GM20431 (cell line): Measurements from ENCODE around the gene DOCK3.
"Not testable (repeated sequence)": the region's sequence is repeated elsewhere in the genome, so short reads cannot be mapped to it uniquely, and the experiment has no call there.

Experiments
- in situ Hi-C: fragments of 300-500 bp; cut with MseI, MboI; formaldehyde crosslinking; loops from one replicate; pipeline ENCODE4 v1.15.0; 2020; ENCODE audit warnings: low sequenced_read_pairs; ENCODE audit not compliant: unreplicated experiment

The DOCK3 gene

GRCh38 chr3:50781766-50782165, 107.0 kb downstream of the DOCK3 start:
- in situ Hi-C loops, result not testable (repeated sequence)

DNA sequence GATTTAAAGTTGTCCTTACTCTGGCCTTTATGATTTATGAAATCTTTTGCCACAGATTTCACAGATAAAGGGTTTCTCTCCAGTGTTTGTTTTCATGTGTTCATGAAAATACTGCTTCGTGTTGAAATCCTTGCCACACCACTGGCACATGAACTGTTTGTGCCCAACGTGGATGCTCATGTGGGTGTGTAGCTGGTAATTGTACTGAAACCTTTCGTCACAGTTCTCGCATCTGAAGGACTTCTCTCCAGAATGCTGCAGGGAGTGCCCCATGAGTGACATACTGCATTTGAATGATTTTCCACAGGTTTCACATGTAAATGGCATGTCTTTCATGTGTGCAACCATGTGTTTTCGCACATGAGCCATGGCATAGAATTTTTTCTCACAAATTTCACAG, 111.9 kb downstream of the DOCK3 start:
- in situ Hi-C loops, result no loop called here

GRCh38 chr3:50790894-50791293, 116.2 kb downstream of the DOCK3 start:
- in situ Hi-C loops, result not testable (repeated sequence)

- in situ Hi-C loops, result no loop called here
Measured at GRCh38 chr3:50792568-50792967, 117.8 kb downstream of the DOCK3 start.

- in situ Hi-C loops, result not testable (repeated sequence)
Measured at GRCh38 chr3:50803805-50804204, 129.1 kb downstream of the DOCK3 start.

DNA sequence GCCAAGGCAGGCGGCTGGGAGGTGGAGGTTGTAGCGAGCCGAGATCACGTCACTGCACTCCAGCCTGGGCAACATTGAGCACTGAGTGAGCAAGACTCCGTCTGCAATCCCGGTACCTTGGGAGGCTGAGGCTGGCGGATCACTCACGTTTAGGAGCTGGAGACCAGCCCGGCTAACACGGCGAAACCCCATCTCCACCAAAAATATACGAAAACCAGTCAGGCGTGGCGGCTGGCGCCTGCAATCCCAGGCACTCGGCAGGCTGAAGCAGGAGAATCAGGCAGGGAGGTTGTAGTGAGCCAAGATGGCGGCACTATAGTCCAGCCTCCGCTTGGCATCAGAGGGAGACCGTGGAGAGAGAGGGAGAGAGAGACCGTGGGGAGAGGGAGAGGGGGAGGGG, 129.6 kb downstream of the DOCK3 start:
- in situ Hi-C loops, result not testable (repeated sequence)

DNA sequence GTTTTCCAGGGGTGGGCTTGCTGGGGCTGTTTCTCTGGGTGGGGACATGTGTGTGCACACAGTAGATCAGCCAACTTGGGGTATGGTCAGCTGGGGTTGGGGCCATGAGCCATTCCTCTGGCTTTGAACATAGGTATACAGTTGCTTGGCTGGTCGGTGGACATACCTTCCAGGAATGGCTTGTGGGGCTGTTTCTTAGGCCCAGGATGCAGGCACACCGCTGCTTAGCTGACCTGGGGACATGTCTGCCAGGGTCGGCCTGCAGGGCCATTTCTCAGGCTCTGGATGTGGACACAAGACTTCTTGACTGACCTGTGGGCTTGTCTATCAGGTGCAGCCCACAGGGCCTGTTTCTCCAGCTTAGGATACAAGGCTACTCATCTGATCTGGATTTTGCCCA, 130.6 kb downstream of the DOCK3 start:
- in situ Hi-C loops, result no loop called here

GRCh38 chr3:50806031-50806430, 131.3 kb downstream of the DOCK3 start:
- in situ Hi-C loops, result no loop called here

DNA sequence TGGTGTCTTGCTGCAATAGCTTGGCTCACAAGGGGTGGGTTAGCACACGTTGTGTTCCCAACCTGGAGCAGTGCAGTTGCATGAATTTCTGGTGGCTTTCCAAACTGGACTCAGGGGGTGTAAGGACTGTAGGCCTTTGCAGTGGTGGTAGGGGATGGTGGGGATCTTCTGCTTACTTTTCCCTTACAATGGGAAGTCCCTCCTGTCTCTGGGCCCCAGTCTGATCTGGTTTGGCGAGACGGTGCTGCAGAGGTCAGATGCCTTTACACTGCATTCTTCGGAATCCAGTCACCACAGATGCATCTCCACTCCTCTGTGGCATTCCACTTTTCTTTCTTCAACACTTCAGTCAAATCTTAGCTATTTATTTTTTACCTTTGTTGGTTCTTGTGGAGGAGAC, 132.1 kb downstream of the DOCK3 start:
- in situ Hi-C loops, result no loop called here

GRCh38 chr3:50807266-50807665, 132.5 kb downstream of the DOCK3 start:
- in situ Hi-C loops, result no loop called here

DNA sequence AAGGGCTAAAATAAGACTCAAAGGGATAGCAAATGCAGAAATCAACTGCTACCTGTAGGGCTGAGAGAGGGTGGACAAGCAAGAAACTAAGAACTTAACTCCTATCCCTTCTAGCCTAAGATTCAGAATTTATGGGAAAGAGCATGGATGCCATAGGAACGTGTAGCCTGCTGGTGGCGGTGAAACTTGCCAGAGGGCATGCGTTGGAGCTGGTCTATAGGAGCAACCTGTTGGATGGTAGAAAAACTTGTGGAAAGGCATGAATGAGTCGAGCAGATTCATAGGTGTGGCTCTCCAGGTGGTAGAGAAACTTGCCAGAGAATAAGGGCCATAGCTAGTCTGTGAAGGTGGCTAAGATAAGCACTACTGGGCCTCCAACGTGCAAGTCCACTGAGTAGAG, 137.2 kb downstream of the DOCK3 start:
- in situ Hi-C loops, result no loop called here

DNA sequence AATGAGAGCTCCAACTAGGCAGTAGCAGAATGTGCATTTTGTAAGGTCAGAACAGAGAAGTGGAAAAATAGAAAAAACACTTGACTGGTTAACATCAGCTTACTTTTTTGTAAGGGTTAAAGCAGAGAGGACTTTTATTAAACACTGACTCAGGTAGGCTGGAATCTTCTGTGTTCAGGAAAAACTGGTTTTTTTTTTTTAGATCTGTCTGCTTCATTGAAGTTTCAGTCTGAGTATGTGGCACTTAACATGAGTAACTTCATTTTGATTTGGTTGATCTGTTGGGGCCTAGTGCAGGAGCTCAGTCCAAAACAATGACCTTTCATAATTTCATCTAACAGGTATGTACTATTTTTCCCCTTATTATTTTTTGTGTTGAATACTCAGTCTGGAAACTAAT, 141.1 kb downstream of the DOCK3 start:
- in situ Hi-C loops, result no loop called here

- in situ Hi-C loops, result no loop called here
Measured at GRCh38 chr3:50816894-50817293, 142.2 kb downstream of the DOCK3 start.

DNA sequence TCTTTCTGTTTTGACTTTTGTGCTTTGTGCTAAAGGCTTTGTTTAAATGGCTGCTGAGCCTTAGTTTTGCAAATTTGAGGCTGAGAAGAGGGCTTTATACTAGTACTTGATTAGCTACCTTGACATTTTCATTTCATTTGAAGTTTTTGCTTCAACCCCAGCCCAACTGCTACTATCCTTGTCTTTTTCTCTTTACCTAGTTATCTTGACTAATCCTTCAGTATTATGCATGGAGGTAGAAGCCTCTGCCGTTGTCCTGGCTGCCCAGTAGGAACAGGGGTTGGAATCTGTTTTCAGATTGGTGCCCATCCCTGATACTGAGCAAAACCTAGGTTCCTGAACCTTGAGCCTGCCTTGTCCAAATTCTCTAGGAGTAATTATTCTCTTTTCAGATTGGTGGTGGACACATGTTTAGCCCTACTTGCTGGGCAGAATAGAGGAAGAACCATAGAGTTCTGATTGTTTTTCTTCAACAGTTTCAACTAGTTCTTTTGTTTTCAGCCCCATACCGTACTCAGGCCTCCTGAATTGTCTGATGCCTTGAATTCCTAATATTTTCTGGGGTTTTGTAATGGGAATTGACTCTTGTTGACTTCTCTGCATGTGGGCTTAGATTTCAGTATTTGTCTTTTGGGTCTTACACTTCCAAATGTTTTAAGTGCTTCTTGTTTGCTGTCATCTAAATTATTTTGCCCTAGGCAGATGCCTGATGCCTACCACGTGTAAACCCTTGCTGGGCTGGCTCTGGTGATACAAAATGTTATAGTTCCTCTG, 143.2 kb downstream of the DOCK3 start:
- in situ Hi-C loops, result no loop called here

DNA sequence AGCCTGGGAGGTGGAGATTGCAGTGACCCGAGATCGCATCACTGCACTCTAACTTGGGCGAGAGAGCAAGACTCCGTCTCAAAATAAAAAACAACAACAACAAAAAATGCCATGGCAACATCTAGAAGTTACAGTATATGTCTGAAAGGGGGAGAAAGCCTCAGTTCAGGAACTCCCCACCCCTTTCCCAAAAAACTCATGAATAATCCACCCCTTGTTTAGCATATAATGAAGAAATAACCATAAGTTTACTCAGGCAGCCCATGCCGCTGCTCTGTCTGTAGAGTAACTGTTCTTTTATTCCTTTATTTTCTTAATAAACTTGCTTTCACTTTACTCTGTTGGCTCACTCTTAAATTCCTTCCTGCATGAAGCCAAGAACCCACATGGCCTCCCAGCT, 145.2 kb downstream of the DOCK3 start:
- in situ Hi-C loops, result no loop called here

- in situ Hi-C loops, result no loop called here
Measured at GRCh38 chr3:50825841-50826240, 151.1 kb downstream of the DOCK3 start.

DNA sequence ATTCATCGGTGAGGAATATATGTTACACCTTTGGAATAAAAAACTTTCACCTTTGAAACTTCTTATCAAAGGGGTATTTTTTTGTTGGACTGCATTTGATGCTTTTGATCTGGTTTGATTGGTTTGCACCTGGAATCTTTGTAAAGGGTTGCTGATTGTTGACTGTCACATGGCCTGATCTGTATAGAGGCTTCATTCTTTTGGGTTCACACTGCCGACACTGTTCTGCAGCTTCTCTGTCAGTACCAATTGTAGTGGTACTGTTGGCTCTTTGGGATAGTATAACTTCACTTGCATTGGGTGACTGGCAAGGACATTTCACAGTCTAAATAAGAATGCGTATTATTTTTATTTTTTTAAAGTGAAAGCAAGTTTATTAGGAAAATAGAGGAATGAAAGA, 155.7 kb downstream of the DOCK3 start:
- in situ Hi-C loops, result no loop called here

DNA sequence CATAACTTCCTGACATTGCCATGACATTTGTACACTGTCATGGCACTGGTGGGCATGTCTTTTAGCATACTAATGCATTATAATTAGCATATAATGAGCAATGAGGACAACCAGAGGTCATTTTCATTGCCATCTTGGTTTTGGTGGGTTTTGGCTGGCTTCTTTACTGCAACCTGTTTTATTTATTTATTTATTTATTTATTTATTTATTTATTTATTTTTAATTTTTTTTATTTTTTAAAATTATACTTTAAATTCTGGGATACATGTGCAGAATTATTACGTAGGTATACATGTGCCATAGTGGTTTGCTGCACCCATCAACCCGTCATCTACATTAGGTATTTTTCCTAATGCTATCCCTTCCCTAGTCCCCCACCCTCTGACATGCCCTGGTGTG, 156.3 kb downstream of the DOCK3 start:
- in situ Hi-C loops, result not testable (repeated sequence)

DNA sequence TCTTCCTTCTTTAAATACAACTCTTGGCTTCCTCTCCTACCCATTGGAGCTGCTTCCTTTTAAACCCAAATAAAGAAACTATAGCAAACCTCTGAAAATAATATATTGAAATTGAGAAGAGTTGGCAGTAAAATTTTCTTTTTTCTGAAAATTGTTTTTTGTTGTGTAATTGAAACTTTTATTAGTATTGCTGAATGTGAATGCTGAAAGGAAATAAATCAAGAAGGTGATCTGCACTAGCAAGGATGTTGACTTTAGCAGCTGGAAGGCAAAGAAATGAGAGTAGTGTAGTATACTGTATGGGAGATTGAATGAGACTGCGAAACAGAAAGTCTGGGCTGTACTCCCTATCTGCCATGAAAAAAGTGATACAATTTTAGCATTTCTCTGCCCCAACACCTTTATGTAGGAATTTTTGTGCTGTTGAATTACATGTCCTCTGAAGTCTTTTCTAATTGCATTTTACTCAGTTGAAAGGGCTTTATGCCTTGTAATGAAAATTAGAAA, 166.3 kb downstream of the DOCK3 start:
- in situ Hi-C loops, result no loop called here

GRCh38 chr3:50848308-50848707, 173.6 kb downstream of the DOCK3 start:
- in situ Hi-C loops, result no loop called here

DNA sequence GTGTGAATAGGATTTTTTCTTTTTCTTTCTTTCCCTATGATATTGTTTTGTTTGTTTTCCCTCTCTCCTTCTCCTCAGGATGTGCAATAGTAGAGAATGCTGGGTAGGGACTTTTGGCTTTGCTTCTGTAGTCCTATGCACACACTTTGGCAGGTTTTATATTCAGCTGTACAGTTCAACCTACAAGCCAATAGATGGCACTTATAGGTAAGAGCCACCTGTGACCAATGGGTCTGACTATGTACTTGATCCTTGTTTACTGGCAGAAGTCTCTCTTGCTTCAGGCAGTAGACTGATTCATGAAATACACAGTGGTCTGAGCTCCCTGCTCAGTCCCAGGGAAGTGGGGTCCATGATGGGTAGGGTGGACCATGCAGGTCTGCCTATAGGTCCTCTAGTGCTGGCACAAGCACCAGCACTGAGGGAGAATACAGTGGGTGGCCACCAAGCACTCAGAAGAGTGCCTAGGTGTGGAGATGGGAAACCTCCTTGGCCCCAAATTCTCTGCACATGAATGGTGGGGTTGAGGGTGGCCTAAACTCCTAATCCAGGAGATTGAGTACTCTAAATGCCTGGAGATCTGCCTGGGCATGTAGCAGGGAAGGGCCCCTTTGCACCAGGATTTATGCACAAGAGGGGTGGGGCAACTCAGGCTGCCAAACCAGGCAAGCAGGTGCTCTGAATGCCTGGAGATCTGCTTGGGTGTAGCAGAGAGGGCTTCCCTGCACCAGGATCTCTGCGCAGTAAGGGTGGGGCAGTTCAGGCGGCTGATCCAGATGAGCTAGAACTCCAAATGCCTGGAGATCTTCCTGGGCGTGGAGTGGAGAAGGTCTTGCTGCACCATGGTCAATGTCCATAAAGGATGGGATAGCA, 176.1 kb downstream of the DOCK3 start:
- in situ Hi-C loops, result no loop called here
